ENCODE data around the gene TSHZ3. TPM values are rescaled to one million over a fixed set of nuclear protein-coding genes. Genes with fewer than 3 reads are reported as not detected.
A peak's percentile ranks its signal among the peaks of the same experiment; 100 is the strongest.

The TSHZ3 gene
- total and polyA plus RNA-seq, 7 donors = 0.46 to 27.7 (median 16.1) TPM

DNA sequence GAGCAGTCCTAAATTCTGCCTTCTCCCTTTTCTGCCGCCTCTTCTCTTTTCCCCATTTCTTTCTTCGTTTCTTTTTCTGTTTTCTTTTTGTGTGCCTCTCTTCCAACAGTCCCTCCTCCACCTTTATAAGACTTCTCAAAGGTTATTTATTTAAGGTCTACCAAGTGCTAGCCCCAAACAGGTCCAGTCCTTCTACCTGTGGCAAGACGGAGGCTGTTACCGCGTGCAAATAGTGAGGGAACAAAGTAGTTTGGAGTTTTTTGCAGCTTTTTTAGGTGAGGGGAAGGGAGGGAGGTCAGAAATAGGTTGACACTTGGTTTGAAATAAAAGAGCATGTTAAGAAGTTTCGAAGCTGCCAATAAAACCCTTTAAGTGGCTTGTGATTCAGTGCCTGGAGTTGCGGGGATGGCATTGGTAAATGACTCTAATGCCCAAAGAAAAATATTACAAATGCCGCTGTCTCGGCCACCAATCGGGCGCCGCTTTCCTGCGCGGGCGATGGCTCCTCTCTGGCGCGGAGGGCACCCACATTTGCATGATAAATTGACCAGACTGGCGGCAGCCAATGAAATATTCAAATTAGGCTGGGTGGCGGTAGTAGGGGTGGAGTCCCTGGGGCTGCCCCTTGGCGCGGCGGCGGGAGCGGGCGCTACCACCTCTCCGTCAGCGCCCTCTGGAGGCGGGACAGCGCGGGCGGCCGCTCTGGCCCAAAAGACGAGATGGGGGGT lies 7.5 kb upstream of the TSHZ3 start:
- TF ChIP-seq EP300 (IDR thresholded peaks at IDR 0.05) = no peak
- TF ChIP-seq, protein P1, sequence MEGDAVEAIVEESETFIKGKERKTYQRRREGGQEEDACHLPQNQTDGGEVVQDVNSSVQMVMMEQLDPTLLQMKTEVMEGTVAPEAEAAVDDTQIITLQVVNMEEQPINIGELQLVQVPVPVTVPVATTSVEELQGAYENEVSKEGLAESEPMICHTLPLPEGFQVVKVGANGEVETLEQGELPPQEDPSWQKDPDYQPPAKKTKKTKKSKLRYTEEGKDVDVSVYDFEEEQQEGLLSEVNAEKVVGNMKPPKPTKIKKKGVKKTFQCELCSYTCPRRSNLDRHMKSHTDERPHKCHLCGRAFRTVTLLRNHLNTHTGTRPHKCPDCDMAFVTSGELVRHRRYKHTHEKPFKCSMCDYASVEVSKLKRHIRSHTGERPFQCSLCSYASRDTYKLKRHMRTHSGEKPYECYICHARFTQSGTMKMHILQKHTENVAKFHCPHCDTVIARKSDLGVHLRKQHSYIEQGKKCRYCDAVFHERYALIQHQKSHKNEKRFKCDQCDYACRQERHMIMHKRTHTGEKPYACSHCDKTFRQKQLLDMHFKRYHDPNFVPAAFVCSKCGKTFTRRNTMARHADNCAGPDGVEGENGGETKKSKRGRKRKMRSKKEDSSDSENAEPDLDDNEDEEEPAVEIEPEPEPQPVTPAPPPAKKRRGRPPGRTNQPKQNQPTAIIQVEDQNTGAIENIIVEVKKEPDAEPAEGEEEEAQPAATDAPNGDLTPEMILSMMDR (IDR thresholded peaks at IDR 0.05) = peak in 2 of 4 experiments; percentile 27 to 52
- no peak for TF ChIP-seq POLR2A (IDR thresholded peaks at IDR 0.05)
- no peak for TF ChIP-seq POLR2AphosphoS5 (IDR thresholded peaks at IDR 0.05)
- Histone ChIP-seq H3K4me1 (peaks cover 0 to 14% (median 11%) of the 10 kb centered on the region in 4 donors), H3K27ac (no peak overlapping the region), H3K4me3 (no peak overlapping the region), H3K36me3 (no peaks in the 10 kb centered on the region), H3K27me3 (no peaks in the 10 kb centered on the region), H3K9me3 (no peaks in the 10 kb centered on the region)
- WGBS, 2 donors = 19% methylated on average over 33 of the region's 33 CpGs
- intact Hi-C loops (cut with DNase I) = loop anchor here (5.0 to 10.0 kb wide), 2 partner anchors 569 to 988 kb away; partner anchors contain the start of gene ZNF507
- DNase-seq = no peak

DNA sequence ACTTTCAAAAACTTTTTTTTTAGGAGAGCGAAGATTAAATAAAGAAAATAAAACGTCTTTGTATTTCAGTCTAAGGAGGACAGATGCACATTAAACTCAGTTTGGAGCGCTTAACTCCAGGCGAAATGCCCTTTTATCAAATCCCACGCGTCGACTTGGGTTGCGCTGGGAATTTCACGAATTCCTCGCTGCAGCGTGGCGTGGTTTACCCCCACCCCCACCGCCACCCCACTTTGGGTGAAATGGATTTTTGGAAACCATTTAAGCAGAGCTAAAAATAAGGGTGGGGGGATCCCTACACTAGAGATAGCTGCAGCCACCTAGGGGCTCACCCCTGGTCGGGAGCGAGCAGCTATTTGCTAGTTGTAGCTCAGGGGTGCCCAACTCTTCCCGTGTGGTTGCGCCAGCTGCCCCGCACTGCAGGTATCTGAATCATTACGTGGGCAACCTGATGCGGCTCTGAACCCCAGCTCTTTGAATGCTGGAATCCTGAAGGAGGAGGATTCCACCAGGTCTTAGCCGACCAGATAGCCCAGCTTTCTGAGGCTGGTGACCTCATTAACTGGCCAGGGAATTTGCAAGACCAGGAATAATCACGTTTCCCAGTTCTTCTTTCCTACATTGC lies 6.5 kb upstream of the TSHZ3 start:
- Histone ChIP-seq H3K27ac (no peak overlapping the region), H3K4me1 (peaks cover 0 to 18% (median 15%) of the 10 kb centered on the region in 4 donors), H3K36me3 (no peaks in the 10 kb centered on the region), H3K9me3 (no peaks in the 10 kb centered on the region), H3K27me3 (no peaks in the 10 kb centered on the region), H3K4me3 (no peak overlapping the region)
- intact Hi-C loops (cut with DNase I) = loop anchor here (5.0 to 10.0 kb wide), 2 partner anchors 568 to 989 kb away; partner anchors contain the start of gene ZNF507
- no peak for TF ChIP-seq POLR2AphosphoS5 (IDR thresholded peaks at IDR 0.05)
- no peak for TF ChIP-seq EP300 (IDR thresholded peaks at IDR 0.05)
- TF ChIP-seq, protein P1 (IDR thresholded peaks at IDR 0.05) = no peak
- no peak for TF ChIP-seq POLR2A (IDR thresholded peaks at IDR 0.05)
- no peak for DNase-seq
- 27 to 31% methylated on average over 22 of the region's 22 CpGs for WGBS, 2 donors

DNA sequence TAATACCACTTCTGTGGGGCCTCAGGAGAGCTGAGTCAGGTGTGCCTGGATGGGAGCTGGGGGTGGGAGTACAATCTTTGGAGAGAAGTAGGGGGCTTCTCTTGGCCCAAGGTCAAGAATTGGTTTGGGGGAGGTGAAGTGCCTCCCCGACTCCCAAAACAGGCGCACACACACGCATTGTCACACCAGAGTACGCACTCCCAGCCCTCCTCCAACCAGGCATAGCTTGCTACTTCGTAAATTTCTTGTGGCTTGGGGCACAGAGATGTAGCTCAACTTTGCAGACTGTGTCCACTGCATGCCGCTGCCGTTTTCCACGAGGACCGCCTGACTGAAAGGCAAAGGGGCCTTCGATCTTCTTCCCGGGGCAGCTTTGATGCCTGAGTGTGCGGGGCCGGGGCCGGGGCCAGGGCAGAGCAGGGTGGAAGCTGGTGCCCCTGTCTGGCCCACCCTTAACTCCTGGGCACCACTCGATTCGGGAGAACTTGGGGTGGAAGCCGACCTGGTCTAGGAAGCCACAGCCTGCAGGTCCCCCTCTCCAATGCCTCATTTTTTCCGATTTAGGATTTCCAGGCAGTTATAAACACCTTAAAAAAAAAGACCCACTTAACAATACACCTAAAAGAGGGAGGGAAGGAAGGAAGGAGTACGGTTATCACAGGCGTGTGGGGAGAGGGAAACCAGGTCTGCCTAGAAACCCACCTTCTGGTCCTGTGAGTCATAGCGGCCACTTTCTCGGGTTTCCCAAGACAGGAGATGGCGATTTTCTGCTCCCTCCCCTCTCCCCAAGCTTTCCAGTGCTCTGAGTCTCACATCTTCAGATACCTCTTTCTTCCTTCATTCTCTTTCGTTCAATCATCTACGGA lies 5.8 kb upstream of the TSHZ3 start:
- H3K9me3 ChIP-seq = no peaks in the 10 kb centered on the region
- 23 to 24% methylated on average over 25 of the region's 25 CpGs for WGBS, 2 donors
- intact Hi-C loops (cut with DNase I) = loop anchor here (5.0 to 10.0 kb wide), 5 partner anchors 93 to 1227 kb away; partner anchors contain the start of genes PDCD5 and ZNF507

DNA sequence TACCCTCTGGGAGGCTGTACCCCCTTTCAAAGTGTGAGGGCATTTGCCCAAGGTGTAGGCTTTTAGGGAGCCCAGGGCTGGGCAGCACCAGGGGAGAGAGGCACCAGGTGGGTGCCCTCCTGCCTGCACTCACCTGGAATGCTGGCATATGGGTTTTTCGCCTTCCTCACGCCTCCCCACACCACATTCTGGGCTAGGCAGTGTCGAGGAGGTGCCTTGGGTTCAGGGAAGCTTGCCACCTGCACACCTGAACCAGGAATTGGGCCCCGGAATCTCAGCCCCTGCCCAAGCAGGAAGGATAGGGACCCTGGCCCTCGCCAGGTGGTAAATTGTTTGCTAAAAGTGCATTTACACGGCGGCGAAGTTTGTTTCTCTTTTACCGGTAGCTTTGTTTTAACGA lies 5.1 kb upstream of the TSHZ3 start:
- H3K27ac ChIP-seq = no peak overlapping the region
- H3K9me3 ChIP-seq = no peaks in the 10 kb centered on the region
- no peaks in the 10 kb centered on the region for H3K36me3 ChIP-seq
- TF ChIP-seq, protein P1 (IDR thresholded peaks at IDR 0.05) = no peak
- no peak for TF ChIP-seq EP300 (IDR thresholded peaks at IDR 0.05)
- no peak for TF ChIP-seq POLR2A (IDR thresholded peaks at IDR 0.05)
- TF ChIP-seq POLR2AphosphoS5 (IDR thresholded peaks at IDR 0.05) = no peak
- H3K4me3 ChIP-seq = no peak overlapping the region
- intact Hi-C loops (cut with DNase I) = loop anchor here (5.0 to 10.0 kb wide), 4 partner anchors 92 to 1228 kb away; partner anchors contain the start of genes PDCD5 and ZNF507
- H3K27me3 ChIP-seq = no peaks in the 10 kb centered on the region
- WGBS, 2 donors = 15 to 25% methylated on average over 10 of the region's 10 CpGs
- H3K4me1 ChIP-seq = peaks cover 0 to 18% (median 15%) of the 10 kb centered on the region in 4 donors
- no peak for DNase-seq

More for the DNA sequence above, 5.8 kb upstream of the TSHZ3 start:
- peaks cover 0 to 18% (median 15%) of the 10 kb centered on the region in 4 donors for H3K4me1 ChIP-seq
- H3K27me3 ChIP-seq = no peaks in the 10 kb centered on the region
- H3K27ac ChIP-seq = no peak overlapping the region
- H3K36me3 ChIP-seq = no peaks in the 10 kb centered on the region
- TF ChIP-seq POLR2AphosphoS5 (IDR thresholded peaks at IDR 0.05) = no peak
- TF ChIP-seq, protein P1 (IDR thresholded peaks at IDR 0.05) = no peak
- no peak for TF ChIP-seq POLR2A (IDR thresholded peaks at IDR 0.05)
- TF ChIP-seq EP300 (IDR thresholded peaks at IDR 0.05) = no peak
- H3K4me3 ChIP-seq = no peak overlapping the region
- no peak for DNase-seq

Data from sigmoid colon (tissue), 7 donors.